HG03442 (cell line): Measurements from ENCODE around the gene DMKN.
"Not testable (repeated sequence)": the region's sequence is repeated elsewhere in the genome, so short reads cannot be mapped to it uniquely, and the experiment has no call there.

Experiments
- ATAC-seq: cut with Tn5 transposase; IDR thresholded peaks from one replicate; pipeline ENCODE4 v1.9.1; 2021; ENCODE audit warnings: mild to moderate bottlenecking, moderate library complexity; ENCODE audit not compliant: unreplicated experiment

DMKN gene

DNA sequence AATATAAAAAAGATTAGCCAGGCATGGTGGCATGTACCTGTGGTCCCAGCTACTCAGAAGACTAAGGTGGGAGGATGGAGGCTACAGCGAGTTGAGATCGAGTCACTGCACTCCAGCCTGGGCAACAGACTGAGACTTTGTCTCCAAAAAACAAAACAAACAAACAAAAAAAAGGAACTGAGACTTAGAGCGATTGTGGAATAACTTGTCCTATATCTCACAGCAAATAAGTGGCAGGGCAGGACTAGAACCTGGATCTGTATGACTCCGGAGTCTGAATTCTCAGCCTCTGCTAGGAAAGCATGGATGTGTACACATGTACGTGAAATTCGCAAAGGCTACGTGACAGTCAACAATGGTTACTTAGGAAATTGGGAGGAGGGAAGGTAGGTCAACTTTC, 43.3 kb downstream of the DMKN start:
- ATAC-seq: no peak

DNA sequence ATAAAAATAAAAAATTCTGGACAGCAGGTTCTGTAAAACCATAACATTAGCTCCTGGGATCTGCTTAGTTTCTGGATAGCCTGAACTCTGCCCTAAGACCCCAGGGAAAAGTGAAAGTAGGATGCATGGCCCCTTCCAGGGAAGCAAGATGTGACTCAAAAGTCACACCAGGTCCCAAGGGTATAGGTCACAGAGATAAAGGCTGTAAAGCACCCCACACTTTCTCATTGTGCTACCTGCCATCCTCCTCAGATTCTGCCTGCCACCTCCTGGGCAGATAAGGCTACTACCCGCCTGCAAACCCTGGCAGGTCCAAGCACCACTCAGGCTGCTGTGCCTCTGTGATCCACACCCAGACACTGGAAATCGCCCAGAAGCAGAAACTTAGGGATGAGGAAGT, 44.8 kb downstream of the DMKN start:
- ATAC-seq: no peak

DNA sequence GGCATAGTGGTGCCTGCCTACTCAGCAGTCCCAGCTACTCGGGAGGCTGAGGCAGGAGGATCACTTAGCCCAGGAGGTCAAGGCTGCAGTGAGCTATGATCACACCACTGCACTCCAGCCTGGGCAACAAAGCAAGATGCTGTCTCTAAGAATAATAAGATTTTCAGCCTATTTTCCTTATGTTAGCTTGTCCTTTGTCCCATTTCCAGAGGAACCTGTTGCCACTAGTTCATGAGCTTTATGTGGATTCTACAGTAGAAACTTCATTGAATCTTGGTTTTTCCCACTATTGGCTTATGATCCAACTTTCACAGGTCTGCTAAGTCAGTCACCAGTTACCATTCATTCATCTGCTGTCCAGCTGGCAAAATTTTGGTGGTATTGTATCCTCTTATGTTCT, 47.2 kb downstream of the DMKN start:
- ATAC-seq: no peak

DNA sequence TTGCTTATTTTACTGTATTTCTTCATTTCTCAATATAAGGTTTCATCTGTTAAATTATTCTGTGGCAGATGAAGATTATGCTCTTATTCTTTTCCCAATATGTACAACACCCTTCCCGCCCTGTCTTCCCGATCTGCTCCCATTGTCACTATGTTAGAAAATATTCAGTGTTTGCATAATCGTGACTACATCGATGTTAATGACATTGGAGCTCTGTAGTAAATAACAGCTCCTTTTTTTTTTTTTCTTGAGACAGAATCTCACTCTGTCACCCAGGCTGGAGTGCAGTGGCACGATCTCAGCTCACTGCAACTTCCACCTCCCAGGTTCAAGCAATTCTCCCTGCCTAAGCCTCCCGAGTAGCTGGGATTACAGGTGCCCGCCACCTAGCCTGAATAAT, 50.5 kb downstream of the DMKN start:
- ATAC-seq: not testable (repeated sequence)

DNA sequence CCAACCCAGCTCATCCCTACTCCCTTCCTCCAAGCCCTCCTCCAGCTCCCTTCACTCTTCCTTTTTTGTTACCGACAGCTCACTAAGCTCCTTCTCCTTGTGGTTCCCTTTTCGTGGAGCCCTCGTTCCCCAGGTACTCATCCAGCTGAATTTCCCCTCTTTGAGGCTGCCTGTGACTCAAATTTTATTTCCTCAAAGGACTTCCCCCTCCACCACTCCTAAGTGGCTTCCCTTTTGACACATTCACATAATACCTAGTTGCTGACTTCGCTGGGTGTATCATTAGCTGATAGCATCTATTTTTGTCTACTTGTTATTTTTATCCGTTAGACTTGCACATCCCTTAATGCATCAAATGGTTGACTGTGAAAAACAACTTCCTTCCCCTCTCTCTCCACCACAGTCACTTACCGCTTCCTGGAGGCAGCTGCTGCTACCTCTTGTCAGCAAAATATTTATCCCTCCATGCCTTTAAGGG, 50.9 kb downstream of the DMKN start:
- ATAC-seq: peak; percentile 60

DNA sequence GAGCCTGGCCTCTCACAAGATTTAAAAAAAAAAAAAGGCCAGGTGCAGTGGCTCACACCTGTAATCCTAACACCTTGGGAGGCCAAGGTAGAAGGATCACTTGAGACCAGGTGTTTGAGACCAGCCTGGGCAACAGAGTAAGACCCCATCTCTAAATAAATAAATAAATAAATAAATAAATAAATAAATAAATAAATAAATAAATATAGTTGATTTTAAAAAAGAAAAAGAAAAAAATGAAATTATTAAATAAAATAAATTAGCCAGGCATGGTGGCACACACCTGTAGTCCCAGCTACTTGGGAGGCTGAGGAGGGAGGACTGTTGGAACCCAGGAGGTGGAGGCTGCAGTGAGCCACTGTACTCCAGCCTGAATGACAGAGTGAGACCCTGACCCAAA, 51.7 kb downstream of the DMKN start:
- not testable (repeated sequence) for ATAC-seq

DNA sequence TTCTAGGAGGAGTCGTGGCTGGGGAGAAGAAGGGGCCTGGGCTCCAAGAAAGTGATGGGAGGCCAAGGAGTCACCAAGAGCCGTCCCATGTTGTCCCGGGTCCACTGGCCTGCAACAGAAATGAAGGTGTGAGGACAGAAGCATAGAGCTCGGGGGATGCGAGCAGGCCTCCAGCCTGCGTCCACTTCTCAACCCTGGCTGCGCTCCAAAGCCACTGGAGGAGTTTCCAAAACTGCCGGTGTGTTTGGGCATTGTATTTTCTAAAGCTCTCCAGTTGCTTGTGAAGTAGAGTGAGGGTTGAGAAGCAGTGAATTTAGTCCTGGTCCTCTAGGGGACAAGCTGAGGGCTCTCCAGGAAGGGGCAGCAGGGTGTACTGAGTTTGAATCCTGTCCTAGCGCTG, 52.4 kb downstream of the DMKN start:
- ATAC-seq: no peak

DNA sequence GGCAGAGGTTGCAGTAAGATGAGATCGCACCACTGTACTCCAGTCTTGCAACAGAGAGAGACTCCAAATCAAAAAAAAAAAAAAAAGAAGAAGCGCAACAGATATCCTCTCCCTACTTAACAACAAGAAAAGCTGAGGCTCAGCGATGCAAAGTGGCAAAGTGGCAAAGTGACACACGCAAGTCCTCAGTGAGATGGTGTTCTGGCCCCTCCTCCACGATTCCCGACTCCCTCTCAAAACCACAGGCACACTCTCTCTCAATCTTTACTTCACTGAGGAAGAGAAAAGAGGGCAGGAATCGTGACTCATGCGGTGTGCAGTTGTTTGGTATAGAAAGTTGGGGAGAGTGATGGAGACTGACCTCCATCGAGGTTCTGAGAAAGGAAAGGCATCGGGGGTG, 52.8 kb downstream of the DMKN start:
- ATAC-seq: no peak

DNA sequence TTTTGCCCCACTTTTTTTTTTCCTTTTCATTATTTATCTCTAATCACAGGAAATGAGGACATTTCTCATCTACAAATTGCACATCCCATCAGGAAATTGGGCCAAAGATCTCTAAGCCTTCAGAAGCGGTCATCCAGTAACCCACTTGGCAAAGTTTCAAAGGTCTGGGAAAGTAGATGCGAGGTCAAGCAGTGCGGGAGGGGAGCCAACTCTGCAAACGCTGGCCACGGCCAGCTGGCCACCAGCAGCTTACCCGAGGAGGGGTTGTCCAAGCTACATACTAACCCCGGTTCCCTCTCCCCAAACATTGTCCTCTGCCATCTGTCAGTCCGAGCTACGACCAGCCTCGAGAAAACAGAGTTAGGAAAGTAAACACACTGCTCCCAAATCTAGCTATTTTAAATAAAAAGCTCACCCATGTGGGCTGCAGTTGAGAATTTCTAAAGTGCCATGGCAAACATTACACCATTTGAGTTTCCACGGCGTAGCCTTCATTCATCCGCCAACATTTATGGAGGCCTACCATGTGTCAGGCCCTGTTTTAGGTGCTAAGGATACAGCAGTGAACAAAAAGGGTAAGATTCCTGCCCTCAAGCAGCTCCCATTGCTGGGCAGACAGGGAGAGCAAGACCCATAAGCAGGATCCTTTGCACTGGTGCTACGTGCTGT, 53.9 kb downstream of the DMKN start:
- ATAC-seq: no peak

DNA sequence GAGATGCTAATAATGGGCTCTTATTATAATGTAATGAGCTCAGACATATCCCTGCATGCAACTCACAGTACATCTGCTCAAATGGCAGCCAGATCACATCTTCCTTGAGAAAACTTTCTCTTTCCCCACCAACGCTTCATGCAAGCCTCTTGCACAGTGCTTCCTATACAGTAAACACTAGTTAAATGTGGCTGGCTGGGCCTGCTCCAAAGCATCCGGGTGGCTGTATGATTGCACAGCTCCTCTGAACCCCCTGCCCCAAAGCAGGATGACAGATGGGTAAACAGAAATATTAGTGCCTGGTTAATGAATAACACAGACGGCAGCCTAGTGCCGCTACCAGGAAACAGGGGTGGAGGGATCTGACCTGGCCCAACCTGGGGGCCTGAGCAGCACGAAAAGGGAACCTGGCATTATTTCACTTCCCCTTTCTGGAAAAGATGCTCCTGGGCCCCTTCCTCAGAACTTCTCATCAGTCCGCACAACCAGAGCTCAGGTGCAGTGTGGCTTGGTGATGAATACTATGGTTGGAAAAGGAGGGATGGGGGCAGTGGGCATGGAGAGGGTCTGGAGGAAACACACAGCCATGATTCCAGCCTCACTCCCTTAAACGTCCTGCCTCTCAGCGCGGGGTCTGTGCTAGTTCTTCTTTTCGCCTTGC, 54.6 kb downstream of the DMKN start:
- ATAC-seq: no peak

DNA sequence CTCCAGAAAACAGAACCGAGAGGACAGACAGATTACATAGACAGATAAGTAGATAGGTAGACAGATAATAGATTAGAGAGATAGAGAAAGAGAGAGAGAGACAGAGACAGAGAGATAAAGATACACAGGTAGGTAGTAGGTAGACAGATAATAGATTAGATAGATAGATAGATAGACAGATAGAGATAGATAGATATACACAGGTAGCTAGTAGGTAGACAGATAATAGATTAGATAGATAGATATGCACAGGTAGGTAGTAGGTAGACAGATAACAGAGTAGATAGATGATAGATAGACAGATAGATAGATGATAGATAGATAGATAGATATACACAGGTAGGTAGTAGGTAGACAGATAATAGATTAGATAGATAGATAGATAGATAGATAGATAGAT, 55.3 kb downstream of the DMKN start:
- ATAC-seq: no peak

DNA sequence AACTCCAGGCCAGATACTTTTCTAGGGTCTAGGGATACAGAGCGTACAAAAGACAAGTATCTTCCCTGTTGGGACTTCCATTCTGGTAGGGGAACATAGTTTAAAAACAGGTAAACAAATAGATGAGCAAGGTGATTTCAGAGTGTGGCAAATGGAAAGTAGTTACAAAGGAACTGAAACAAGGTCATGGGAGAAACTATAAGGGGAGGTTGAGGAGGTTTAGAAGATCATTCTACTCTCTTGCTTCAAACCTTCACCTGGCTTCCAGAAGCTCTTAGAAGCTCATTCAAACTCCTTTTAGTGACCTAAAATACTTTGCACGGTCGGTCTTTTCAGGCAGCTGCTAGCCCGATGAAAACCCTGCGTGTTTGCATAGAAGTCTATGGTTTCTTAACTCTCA, 56.3 kb downstream of the DMKN start:
- ATAC-seq: no peak

DNA sequence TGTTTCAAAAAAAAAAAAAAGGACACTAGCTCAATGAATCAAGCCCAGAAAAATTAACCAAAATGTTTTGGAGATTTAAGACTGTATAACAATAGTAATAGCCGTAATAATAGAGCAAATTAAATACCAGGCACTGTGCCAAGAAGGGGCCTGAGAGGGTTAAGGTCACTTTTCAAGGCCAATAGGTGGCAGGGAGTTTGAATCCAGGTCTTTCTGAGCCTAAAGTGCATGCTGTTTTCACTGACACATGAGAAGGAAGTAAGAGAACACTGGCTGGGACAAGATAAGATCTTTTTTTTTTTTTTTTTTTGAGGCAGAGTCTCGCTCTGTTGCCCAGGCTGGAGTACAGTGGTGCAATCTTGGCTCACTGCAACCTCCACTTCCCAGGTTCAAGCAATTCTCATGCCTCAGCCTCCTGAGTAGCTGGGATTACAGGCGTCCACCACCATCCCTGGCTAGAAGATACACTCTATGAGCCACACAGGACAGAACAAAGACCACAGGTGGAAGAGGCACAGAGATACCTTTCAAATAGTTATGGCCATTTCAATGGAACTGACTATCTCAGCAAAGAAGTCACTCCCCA, 57.7 kb downstream of the DMKN start:
- ATAC-seq: no peak

DNA sequence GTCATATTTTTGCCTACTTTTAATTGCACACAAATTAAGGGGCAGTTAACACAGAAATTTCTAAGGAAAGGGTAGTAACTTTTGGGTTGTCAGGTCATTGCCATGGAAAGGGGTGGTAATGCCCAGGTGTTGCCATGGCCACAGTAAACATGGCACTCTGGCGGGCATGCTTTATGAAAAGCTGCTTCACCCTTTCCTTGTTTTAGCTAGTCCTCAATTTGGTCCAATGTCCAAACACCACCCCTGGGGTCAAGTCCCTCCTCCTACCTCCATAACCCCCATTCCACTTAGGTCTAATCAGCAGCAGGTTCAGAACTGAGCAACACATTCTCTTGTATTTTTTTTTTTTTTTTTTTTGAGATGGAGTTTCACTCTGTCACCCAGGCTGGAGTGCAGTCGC, 58.8 kb downstream of the DMKN start:
- ATAC-seq: no peak

DNA sequence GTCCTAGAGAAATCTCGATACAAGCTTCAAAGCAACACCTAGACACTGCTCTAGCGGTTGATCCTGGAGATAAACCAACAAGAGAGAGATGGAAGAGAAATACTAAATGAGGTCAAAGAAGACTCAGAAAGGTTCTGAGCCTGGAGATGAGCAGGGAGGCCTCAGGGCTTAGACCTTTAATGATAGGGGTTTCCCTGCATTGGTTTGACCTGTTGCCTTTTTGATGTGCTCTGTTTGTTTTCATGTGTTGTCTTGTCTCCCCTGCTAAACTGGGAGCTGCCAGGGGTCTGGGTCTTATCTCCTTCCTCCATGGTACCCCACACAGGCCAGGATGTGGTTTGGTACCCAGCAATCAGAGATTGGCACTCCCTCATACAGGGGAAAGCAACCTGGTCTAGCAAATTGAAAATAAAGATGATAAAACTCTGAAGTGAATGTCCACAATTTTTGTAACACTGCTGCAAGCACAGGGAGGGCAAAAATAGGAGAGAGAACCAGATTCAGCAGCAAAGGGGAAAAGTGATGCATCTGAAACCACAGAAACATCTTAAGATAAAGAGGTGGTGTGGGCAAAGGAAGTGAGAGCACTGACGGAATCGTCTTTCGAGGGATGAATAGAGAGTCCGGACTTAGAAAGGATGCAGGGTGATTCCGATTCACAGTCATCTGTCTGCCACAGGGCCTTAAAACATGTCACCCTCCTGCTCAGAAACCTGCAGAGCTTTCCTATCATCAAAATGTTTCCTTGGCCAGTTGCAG, 61.9 kb downstream of the DMKN start:
- ATAC-seq: no peak

DNA sequence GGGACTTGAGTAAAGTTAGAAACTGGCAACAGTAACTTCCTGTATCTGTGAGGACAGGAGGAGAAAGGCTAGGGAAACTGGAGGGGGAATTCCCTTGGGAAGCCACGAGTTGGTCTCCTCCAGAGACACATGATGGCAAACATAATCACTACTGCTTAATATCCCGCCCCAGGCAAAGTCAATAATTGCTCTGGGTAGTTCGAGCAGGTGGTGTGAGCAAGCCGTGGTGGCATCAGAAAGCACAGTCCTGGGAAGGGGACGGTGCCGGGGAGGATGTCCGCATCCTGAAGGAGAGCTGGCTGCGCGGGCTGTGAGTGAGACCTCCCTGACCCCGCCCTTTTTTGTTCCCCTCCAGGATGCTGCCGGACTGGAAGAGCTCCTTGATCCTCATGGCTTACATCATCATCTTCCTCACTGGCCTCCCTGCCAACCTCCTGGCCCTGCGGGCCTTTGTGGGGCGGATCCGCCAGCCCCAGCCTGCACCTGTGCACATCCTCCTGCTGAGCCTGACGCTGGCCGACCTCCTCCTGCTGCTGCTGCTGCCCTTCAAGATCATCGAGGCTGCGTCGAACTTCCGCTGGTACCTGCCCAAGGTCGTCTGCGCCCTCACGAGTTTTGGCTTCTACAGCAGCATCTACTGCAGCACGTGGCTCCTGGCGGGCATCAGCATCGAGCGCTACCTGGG, 63.9 kb downstream of the DMKN start:
- ATAC-seq: no peak

DNA sequence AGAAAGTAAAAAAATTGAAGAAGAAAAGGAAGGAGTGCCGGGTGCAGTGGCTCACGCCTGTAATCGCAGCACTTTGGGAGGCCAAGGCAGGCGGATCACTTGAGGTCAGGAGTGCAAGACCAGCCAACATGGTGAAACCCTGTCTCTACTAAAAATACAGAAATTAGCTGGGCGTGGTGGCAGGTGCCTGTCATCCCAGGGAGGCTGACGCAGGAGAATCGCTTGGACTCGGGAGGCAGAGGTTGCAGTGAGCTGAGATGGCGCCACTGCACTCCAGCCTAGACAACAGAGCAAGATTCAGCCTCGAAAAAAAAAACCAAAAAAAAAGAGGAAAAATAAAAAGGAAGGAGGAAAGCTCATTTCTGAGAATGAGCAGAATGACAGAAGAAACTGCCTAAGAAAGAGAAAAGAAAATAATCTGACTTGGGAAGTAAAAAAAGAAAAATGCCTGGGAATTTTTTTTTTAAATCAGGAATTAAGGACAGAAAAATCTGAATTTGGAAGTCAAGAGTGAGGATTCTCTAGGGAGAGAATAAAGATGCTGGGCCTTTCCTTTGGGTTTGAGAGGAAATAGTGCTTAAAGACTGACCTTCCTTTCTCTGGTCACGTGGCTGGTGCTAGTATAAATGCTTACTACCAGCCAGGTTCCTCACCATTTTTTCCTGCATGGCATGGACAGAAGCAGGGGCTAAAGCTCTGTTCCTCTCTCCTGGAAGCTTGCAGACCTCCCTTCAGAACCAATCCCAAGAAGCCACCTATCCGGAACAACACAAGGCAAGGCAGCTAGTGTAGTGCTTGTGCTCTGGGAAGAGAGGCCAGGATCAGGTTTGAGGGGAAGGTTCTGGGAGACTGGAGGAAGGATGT, 65.6 kb downstream of the DMKN start, which contains the start of gene FFAR2:
FFAR2 (plus strand) TSS at position 652 of the 864 bp plus-strand sequence. CDS start 1,458 bp downstream, outside the sequence.
- no peak for ATAC-seq
